Suppressor macrophage treated with lipopolysaccharide for 1 hour (primary cell): ENCODE measurements around the gene ARID1B.

Experiments
- DNase-seq, 3 donors: peaks; one replicate each; pipeline ENCODE4 v3.0.0-alpha.2; 2020 to 2022

Gene ARID1B

DNA sequence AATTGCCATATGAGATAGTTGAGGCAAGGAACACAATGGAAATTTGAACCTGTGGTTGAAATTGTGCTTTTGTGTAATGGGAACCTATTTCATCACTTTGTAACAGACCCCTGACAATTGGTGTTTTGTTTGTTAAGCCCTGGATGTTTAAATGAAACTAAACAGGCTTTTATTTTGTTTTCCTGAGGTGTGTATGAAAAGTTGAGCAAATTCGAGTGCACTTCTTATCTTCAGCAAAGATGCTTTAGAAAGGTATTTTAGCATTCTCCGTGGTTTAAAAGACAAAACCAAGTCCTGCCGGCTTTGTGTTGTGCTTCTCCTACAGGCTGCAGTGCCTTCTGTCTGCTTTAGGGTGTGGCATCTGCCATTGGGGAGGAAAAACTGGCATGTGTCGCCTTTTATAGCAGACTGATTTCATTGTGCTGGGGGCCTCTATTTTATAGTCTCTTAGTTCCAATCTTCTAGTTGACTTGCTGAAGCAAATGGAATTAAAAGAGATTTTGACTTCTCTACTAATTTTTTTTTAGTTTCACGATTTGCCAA, 2.2 kb upstream of the ARID1B start:
- DNase-seq: no peak

DNA sequence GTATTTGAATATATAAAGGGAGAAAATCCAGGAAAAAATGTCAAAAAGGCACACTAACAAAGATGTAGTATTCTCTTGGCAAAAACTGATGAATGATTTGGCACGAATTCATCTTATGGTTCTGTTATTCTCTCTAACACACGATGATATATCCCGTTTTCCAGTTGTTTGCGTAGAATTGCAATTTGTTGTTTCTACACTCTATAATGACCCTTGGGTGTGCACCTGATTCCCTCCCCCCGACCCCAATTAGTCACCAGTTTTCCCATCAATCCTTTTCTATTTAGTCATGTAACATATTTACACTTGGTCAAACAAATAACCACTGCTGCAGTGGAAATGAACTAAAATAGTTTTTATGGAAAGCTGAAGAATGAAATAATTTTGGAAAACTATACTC, 1.5 kb upstream of the ARID1B start:
- no peak for DNase-seq

DNA sequence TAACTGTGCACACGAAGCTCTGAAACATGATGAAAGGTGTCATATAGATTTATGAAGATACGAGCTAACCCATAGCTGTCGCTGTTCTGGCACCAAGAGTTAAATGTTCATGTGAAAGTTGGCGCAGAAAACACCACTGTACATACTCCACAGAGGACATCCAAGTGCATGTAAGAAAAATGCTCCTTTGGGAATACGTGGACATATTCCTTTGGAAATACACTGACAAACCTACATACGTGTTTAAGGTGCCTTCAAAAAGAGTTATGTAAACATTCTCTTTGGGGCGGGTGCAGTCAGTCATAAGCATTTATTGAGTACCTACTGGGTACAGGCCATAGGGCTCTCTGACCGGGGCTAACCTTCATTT, 723 bp upstream of the ARID1B start:
- peak in 1 of 3 donors; percentile 28 for DNase-seq

DNA sequence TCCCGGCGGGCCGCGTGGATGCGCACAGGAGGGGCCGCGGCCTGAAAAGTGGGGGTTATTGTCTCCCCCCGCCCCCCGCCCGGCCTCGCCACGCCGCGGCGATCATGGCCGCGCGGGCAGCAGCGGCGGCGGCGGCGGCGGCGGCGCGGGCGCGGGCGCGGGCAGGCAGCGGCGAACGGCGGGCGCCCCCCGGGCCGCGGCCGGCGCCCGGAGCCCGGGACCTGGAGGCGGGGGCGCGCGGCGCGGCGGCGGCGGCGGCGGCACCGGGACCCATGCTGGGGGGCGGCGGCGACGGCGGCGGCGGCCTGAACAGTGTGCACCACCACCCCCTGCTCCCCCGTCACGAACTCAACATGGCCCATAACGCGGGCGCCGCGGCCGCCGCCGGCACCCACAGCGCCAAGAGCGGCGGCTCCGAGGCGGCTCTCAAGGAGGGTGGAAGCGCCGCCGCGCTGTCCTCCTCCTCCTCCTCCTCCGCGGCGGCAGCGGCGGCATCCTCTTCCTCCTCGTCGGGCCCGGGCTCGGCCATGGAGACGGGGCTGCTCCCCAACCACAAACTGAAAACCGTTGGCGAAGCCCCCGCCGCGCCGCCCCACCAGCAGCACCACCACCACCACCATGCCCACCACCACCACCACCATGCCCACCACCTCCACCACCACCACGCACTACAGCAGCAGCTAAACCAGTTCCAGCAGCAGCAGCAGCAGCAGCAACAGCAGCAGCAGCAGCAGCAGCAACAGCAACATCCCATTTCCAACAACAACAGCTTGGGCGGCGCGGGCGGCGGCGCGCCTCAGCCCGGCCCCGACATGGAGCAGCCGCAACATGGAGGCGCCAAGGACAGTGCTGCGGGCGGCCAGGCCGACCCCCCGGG, 637 bp downstream of the ARID1B start:
- DNase-seq: peak; percentile 43 to 76 (median 62)

DNA sequence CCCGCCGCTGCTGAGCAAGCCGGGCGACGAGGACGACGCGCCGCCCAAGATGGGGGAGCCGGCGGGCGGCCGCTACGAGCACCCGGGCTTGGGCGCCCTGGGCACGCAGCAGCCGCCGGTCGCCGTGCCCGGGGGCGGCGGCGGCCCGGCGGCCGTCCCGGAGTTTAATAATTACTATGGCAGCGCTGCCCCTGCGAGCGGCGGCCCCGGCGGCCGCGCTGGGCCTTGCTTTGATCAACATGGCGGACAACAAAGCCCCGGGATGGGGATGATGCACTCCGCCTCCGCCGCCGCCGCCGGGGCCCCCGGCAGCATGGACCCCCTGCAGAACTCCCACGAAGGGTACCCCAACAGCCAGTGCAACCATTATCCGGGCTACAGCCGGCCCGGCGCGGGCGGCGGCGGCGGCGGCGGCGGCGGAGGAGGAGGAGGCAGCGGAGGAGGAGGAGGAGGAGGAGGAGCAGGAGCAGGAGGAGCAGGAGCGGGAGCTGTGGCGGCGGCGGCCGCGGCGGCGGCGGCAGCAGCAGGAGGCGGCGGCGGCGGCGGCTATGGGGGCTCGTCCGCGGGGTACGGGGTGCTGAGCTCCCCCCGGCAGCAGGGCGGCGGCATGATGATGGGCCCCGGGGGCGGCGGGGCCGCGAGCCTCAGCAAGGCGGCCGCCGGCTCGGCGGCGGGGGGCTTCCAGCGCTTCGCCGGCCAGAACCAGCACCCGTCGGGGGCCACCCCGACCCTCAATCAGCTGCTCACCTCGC, 1.5 kb downstream of the ARID1B start:
- DNase-seq: peak; percentile 25 to 65 (median 44)

DNA sequence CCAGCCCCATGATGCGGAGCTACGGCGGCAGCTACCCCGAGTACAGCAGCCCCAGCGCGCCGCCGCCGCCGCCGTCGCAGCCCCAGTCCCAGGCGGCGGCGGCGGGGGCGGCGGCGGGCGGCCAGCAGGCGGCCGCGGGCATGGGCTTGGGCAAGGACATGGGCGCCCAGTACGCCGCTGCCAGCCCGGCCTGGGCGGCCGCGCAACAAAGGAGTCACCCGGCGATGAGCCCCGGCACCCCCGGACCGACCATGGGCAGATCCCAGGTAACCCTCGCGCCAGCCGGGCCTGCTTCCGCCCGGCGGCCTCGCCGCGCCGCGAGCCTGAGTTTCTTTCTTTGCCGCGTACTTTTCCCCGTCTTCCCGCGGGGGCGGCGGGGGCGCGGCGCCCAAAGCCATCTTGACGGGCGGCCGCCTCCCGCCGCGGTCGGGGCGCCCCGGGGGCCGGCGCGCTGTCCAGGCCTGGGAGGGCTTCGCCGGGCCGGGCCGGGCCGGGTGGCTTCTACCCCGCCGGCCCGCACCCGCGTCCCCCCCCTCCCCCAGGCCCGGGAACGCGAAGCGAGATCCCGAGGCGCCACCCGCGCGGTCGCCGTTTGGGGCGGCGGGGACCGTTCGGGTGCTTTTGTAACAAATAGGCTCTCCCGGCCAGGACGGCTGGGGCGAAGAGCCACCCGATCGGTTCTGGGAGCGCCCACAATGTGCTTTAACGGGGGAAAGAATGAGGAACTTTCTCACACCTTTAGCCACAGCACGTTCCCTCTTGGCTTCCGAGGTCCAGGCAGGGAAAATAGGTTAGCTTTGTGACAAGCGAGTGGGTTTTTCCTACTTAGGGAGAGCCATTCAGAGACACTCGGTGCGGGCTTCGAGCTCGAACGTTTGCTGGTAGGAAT, 2.3 kb downstream of the ARID1B start:
- peak; percentile 48 to 84 (median 70) for DNase-seq

DNA sequence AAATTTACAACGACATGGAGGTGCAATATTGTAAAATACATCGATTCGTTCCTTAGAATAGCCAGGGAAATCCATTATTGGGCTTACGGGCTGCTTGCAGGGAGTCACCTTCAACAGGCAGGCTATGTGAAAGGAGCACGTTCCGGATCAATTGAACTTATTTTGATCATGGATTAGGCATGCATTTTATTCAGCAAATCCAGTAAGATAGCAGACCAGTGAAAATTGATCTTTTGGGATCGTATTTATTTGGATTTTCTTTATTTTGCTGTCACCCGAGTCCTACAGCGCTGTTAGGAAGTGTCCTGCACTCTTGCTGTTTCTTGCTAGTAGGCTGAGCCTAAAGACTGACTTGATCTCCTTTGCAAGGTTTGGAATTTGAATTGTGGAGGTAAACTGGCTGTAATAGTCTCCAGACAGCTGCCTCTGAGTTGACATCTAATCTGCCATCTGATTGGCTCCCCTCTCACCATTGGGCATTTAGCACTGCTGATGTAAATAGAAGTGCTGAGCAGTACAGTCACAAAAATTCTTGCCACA, 3.0 kb downstream of the ARID1B start:
- DNase-seq: peak; percentile 69 to 79 (median 76)

DNA sequence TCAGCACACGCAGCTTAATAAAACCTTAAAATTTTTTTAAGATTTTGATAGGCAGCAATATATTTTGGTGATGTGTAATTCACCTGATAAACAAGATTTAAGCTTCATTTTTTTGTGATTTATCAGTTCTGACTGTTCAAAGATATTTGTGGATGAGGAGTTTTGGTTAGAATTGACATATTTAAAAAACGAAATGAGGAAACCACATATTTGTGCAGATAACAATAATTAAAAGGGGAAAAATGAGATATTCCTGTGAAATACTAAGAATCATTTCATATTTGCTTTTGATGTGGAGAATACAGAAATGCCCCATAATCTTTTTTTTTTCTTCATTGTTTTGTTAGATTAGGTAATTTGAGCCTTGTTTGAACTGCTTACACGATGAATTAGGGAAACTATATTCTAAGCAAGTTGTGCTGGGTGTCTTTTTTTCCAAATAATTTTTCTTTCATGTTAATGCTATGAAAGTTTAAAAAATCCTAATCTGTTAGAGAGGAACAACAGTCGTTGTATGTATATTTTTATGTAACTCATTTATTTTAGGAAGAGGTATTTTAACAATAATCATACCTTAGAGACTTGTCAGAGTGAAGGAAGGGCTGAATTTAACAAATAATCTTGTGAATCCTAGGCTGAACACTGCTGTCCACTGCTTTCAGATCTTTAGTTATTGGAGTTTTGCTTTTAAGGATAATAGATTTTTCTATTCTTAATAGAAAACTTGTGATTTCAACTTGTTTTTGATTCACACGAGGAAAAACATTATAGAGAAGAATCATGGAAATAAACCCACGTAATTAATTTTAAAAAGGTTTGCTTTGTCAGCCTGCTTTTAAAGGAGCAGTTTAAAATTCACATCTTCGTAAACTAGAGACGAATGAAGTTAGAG, 4.0 kb downstream of the ARID1B start:
- DNase-seq: no peak

DNA sequence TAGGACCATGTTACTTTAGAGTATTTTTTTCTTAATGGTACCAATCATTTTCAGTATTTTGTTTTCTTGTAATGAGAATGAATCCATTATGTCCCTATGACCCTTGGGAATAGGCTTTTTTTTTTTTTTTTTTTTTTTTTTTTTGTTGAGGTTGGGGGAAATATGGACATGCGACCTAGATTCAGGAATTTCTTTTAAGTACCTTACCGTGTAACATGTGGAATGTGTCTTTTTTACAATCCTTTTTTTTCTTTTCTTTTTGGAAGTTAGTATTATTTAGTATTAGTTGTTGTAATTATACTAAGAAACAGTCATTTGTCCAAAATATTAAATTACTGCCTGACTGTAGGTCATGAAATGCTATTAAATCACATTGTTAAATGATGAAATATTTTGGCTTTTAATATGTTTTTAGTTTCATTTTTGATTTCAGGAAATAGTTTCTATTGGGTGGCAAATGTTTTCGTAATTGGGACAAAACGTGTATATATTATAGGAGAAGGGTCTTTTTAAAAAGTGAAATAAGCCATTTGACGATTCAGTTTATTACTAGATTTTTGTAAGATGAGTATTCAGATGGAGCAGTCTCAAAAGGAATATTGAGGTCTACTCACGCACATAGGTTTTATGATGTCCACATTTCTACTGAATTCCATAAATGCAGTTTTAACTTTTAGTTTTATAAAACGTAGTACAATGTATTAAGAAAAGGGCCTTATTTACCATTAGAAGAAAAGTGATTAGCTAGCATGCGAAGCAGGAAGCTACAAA, 4.9 kb downstream of the ARID1B start:
- DNase-seq: peak in 2 of 3 donors; percentile 57 to 67

DNA sequence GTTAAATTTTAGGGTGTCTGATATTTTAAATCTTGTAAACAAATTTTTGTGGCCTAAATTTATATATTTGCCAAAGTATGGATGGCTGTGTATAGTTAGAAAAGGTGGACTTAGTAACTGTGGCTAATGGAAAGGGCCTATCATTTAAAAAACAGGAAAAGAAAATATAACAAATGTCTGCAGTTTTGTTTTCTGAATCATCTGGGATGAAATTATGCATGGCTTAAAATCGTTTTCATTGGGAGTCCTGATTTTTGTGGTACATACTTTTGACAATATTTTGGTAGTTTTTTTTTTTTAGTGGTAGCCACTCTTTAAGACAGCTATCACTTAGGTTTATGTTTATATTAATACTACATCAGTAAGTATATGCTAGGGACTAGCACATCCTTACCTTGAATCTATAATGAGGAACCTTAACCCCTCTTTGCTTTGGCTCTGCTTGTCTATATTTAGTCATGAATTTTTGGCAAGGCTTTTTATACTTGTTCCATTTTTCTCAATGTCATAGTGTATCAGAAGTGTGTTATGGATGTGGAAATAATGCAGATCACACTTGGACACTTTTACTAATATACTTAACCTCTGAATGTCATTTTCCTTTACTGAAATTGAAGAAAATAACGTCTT, 5.6 kb downstream of the ARID1B start:
- DNase-seq: no peak

DNA sequence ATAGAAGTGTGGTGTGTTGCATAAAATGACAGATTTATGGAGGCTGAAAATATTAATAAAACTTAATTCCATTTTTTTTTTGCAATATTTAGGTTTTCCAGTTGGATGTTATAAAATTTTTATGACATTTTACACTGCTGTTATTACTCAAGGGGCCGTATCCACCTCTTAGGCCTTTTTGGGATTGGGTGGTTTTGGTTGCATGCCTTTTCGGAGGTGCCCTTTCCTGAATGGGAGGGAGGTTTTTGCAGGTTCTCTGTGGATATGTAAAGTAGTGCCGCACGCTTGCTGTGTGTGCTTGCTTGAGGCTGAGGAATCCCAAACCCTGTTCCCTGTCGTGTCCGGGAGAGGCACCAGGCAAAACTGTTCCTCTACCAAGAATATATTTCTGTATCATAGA, 6.8 kb downstream of the ARID1B start:
- no peak for DNase-seq

DNA sequence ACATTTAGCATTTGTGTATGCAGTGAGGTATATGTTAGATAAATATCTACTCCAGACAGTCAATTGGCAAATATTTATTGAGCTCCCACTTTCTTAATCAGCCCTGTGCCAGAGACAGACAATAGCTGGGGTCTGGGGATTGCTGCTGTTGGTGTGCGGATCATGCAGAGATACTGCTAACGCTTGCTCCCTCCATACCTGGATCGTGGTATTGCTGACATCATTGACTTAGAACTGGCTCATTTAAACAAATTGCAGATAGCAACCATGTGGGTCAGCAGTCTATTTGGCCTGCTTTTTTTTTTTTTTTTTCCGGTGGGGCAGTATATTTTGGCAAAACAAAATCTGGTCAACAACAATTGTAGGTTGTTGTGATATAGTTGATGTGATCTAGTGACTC, 9.5 kb downstream of the ARID1B start:
- no peak for DNase-seq

DNA sequence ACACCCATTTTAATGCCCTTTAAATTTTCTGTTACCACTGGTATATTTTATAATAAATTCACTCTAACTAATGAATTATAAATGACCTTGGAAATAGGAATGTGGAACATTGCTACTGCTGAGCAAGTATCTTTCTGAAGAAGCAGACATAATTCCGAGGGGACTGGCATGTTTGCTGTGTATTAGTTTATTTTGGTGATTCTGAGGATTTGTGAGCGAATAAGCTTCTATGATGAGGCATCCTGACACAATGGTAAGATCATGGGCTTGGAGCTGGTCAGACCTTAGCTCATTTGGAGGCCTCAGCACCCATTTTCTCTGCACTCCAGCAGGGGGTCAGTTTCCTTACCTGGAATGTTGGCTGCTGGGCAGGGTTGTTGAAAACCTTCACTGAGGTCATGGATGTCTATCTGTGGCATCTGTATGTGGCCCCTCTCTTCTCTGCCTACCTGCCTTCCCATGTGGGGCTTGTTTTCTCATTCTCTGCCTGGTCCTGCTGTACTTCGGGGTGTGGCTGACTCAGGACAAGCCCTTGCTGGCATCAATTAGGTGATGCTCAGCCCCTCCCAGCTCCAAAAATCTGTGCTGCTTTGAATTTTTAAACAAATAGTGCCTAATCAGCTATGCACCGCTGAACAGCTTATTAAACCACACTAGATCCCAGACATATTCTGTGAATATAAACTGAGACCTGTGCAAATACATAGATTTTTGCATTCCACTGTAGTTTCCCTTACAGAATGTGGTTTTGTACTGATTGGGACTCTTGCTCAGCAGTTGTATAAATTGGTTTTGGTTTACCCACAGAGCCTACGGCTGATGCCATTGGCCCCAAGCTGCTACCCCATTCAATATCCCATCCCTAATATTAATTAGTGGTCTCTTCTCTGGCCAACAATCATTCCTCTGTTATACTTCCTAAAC, 10.7 kb downstream of the ARID1B start:
- no peak for DNase-seq

DNA sequence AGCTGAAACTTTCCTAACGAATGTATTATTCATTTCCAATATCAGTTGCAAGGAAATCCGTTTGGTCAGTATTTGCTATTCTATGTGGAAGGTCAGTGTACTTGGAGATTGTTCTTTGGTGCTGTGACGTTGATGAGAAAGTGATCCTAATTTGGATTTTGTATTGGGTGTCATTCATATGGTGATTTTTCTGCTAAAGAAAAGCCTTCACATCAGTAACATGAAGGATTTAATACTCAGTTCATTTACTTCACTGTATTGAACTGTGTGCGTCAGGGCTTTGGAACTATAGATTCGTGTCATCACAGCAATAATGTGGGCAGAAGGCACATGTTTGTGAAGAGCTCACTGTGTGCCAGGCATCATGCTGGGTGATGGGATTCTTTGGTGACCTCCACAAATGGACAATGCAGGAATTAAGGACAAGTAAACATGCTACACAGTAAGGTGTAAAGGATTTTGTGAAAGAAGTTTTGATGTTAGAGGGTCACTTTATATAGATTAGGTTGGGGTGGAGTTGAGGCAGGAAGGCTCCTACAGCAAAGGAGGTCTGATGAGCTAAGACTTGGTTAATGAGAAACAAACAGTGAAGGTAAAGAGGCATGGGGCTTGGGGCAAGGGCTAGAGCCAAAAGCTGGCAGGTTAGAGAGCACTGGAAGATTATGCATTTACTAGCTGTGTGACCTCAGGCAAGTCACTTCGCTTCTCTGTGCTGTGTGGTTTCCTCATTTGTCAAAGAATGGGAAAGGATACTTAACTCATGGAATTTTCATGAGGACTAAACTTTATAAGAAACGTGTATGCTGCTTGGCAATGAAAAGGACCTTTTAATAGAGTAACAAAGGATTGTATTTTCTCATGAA, 12.1 kb downstream of the ARID1B start:
- no peak for DNase-seq

DNA sequence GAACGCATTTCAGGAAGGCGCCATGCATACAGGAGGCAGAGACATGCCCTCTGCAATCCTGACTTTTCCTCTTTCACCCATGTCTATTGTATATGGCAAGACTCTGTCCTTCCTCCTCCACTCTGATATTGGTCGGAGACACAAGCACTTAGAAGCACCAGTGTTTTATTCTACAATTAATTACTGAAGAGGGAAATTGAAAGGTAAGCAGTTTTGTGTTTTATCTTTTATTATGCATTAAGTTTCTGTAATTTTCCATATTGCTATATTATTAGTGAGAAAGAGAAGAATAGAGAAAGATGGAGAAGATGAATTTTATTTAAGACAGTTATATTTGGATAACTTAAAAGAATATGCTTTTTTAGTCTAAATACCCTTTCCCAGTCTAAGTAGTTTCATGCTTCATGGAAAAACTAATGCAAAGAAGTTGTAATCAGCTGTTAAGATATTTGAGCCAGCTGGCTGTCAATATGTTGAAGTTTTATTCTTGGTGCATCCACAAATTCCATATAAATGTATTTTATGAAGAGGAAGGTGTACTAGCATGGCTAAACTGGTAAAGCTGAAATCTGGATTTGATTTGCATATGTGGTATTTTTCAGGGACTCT, 13.6 kb downstream of the ARID1B start:
- DNase-seq: no peak

DNA sequence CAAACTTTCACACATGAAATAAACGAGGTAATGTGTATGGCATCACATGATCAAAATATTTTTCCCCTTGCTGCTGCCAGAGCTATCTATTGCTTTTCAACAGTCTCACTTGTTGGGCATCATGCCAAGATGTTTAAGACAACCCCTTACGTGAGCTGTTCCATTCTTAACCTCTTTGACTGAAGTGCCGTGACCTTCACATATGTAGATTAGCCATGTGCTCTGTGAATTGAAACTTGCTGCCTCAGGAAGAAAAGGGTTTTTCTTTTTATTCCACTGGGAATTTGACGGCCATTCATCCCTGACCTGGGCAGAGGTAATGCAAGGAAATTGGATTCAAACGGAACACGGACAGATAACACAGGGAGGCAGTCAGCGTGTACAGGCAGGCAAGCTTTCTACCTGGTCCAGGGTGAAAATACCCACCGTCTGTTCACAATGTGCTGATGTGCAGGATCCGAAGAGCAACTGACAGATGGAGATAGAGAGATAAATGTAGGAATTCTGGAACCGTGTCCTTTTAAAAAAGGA, 14.2 kb downstream of the ARID1B start:
- DNase-seq: peak; percentile 42 to 71 (median 44)

DNA sequence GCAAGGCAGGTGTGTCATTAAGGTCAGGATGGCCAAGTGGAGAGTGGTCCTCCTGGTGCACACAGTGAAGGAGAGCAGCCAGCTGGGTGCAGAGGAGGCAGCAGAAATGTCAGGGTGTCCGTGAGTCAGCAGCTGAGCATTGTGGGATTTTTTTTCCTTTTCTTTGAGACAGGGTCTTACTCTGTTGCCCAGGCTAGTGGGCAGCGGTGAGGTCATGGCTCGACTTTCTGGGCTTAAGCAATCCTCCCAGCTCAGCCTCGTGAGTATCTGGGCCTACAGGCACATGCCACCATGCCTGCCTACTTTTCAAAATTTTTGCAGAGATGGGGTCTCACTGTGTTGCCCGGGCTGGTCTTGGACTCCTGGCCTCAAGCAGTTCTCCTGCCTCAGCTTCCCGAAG, 16.0 kb downstream of the ARID1B start:
- peak; percentile 36 to 59 (median 39) for DNase-seq
